ENCODE data around the gene PAIP2.

The PAIP2 gene

DNA sequence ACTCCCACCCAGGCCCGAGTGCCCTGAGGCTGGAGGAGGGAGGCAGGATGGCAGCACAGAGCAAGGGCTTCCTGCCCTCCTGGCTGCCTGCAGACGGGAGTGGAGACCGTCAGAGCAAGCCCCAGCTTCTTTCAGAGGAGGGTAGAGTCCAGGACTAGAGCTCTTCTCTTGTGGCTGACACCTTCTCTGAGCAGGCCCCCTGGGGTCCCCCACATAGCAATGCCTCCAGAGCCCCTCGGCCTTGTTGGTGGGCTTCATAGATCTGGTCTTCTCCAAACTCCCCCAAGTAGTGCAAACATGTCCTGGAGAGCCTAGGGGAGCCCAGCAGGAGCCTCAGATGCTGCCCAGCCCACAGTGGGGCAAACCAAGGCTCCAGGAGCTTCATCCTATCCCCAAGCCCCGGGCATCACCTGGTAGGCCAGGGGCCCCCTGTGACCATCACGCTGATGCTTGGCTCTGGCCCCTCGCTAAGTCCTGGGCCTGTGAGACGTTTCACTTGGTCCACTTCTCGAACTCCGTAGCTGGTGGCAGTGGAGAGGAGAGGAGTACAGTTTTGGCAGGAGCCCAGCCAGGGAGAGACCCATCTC is 46.0 kb downstream of the PAIP2 start:
- TF ChIP-seq, protein P1, sequence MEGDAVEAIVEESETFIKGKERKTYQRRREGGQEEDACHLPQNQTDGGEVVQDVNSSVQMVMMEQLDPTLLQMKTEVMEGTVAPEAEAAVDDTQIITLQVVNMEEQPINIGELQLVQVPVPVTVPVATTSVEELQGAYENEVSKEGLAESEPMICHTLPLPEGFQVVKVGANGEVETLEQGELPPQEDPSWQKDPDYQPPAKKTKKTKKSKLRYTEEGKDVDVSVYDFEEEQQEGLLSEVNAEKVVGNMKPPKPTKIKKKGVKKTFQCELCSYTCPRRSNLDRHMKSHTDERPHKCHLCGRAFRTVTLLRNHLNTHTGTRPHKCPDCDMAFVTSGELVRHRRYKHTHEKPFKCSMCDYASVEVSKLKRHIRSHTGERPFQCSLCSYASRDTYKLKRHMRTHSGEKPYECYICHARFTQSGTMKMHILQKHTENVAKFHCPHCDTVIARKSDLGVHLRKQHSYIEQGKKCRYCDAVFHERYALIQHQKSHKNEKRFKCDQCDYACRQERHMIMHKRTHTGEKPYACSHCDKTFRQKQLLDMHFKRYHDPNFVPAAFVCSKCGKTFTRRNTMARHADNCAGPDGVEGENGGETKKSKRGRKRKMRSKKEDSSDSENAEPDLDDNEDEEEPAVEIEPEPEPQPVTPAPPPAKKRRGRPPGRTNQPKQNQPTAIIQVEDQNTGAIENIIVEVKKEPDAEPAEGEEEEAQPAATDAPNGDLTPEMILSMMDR (IDR thresholded peaks at IDR 0.05; ENCODE audit: control insufficient read depth, insufficient read depth, low read depth, low read length, missing control alignments), result no peak

DNA sequence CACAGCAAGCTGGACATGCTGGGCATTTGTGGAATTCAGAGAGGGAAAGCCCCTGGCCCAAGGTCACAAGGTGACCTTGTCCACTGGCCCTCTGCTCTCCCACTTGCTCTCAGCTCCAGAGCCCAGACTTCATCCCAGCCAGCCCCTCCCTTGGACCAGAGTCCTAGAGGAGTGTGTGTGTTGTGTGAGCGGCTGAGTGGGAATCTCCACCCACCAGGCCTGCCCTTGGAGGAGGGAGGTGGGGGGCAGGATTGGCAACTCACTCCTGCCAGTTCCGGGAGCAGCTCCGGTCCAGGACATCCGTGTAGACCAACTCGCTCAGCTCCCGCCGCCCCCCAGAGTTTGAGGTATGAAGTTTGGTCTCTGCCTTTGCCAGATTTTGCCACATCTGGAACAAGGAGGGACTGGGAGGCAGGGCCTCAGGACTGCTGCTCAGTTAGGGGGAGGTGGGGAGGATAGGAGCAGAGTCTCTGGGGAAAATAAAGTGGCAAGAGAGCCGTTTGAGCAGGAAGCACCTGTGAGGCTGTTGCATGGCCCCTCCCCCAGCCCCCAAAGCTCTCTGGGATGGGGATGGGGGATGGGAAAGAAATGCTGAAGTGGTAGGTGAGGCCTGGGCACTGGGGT is 46.7 kb downstream of the PAIP2 start:
- peak overlapping the region; percentile 14 for H3K4me3 ChIP-seq (ENCODE audit: control insufficient read depth, low read depth, low read length)
- TF ChIP-seq, protein P1 (IDR thresholded peaks at IDR 0.05; ENCODE audit: control insufficient read depth, insufficient read depth, low read depth, low read length, missing control alignments), result no peak
- no peak for DNase-seq (ENCODE audit: low read depth)

More for the DNA sequence above, 46.0 kb downstream of the PAIP2 start:
- H3K4me3 ChIP-seq (ENCODE audit: control insufficient read depth, low read depth, low read length), result no peak overlapping the region
- no peak for DNase-seq (ENCODE audit: low read depth)

DNA sequence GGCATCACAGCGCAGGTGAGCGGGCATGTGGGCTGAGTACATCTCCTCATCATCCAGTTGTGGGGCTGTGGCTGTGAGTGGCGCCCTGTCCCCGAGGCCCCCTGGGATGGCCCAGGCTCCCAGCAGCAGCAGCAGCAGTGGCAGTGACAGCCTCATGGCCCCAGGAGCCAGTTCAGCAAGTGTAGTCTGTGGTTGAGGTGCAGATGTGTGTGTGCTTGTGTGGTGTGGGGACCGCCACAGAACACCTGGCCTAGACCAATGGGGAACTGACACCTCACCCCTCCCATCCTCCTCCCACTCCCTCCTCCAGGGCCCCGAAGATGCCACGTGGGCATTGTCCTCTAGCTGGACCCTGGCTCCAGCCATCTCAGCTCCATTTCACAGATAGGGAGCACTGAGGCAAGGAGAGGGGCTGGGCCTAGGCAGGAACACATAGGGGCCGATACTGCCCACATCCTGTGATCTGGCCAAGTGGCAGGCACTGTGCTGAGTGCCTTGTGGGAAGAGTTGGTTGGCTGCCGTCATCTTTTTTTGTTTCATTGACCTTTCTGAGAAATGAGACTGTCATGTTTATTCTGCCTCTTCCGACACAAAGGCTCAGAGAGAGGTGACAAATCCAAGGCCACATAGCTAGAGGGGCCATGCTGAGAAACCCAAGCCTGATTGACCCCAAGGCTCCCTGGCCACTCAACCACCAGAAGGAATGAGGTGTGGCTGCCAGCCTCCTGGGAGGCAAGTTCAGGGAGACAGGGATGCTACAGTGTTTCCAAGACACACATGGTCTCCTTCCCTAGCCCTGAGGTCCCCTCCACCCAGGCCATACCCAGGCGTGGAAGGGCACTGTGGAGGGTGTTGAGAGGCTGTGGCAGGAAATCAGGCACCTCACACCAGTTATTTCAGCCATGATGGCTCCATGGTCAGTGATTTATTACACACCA is 48.3 kb downstream of the PAIP2 start, which contains the start of gene MZB1:
MZB1 (minus strand) TSS at position 213 of the 938 bp plus-strand sequence; CDS start at position 156, 57 bp downstream.
- TF ChIP-seq, protein P1 (IDR thresholded peaks at IDR 0.05; ENCODE audit: control insufficient read depth, insufficient read depth, low read depth, low read length, missing control alignments), result no peak
- H3K4me3 ChIP-seq (ENCODE audit: control insufficient read depth, low read depth, low read length), result no peak within 1 kb of the TSS
- DNase-seq (ENCODE audit: low read depth), result no peak

DNA sequence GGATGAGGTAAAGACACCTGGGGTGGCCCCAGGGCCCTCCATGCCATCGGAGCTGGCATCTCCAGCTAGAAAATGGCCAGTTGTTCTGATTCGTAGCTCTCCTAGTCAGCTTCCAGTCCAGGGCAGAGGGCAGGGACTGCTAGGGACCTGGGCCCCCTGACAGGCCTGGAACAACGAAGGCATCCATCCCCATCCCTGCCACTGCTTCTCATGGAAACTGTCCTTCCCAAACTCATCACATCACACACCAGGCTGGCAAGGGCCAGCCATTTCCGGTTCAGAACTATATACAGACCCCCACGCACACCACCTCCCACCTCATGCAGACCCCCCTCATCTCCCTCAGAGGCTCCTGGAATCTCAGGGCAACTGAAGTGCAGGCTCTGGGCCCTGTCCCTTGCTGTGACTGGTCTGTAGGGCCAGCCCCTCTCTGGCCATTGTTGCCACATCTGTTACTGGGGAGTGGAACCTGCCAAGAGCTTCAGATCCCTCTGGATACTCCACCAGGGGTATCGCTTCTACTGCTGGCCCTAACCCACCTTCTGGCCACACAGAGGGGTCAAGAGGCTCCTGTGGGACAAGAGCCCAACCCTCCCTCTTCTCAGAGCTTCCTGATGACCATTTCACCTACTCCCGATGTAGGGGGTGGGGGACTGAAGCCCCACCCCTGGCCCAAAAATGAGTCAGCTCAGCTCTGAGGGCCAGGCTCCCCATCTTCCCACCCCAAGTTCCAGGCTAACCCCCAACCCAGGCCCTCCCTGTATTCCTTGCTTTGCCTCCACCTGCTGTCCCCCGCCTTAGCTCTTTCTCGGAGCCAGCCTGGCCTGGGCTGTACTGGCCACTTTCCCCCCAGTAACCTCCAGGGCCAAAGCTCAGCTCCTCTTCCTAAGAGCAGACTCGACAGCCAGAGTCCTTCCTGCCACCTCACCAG is 49.2 kb downstream of the PAIP2 start:
- TF ChIP-seq, protein P1 (IDR thresholded peaks at IDR 0.05; ENCODE audit: control insufficient read depth, insufficient read depth, low read depth, low read length, missing control alignments), result no peak
- no peak overlapping the region; the same call in 1 of the 2 replicates for H3K4me3 ChIP-seq (ENCODE audit: control insufficient read depth, low read depth, low read length)
- no peak for DNase-seq (ENCODE audit: low read depth)

DNA sequence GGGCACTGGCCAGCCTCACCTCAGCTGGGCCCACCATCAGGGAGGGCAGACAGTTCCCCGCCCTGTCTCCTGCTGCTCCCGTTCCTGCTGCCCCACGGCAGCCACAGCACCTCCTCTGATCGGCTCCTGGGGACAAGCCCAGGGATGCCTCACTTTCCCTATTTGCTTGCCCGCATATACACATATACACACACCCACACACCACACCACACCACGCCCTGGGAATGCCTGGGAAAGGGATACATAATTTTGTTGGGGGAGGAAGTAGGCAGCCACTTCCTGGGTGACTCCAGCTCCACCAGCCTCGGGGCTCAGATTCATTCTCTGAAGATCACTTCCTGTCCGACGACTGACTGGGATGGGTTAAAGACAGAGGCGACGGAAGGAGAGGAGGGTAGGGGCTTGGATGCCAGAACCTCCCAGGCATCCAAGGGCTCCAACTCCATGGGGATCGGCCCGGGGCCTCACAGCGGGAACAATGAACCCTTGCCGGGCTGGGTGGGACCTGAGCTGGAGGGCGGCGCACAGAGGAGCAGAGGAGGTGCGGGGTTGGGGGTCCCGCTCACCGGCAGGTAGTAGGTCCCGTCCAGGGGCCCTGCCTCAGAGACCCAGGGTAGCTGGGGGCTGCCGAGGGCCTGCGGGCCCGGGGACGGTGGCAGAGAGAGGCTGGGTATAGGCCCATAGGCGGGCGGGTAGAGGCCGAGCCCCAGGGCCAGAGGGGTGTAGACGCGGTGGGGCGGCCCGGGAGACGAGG is 50.1 kb downstream of the PAIP2 start:
- DNase-seq (ENCODE audit: low read depth), result no peak
- TF ChIP-seq, protein P1 (IDR thresholded peaks at IDR 0.05; ENCODE audit: control insufficient read depth, insufficient read depth, low read depth, low read length, missing control alignments), result no peak
- H3K4me3 ChIP-seq (ENCODE audit: control insufficient read depth, low read depth, low read length), result peak overlapping the region; percentile 28

Data from AG09309 (cell line).